Activated T-cell treated with anti-CD3 and anti-CD28 coated beads for 48 hours (primary cell): ENCODE measurements around the gene CDC20.
A peak's percentile ranks its signal among the peaks of the same experiment; 100 is the strongest.

Experiments
- DNase-seq: peaks from one replicate; pipeline ENCODE4 v3.0.0-alpha.2; 2020; ENCODE audit warnings: low read depth

CDC20 gene

DNA sequence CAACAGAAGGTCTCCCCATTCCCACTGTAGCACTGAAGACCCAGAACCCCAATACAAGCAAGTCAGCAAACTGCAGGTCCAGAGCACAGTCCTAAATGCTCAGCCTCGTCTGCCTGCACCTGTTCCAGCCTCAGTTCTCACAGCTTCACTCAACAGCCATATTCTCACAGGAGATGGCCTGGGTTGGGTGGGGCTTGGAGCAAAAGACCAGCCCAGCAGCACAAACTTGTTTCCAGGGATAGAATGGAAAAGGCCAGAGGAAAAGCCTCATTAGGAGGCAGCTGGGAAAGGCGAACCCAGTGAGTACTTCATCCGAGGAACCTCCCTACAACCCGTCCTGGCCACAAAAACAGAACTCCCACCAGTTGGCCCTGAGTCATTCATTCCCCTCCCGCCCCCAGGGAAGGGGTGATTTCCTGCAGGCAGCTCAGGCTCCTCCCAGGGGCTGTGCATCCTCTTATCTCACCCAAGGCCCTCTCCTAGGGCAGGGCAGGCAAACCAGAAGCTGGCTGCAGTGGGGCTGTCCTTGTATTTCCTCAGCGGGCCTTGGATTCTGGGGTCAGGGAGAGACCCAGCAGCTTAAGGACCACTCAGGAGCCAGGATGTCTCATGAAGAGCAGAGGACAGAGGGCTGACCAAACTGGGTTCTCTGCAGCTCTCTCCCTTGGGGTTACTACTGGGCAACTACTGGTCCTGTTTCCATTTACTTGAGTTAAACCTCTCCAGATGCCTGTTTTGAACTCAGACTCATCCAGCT lies 28.6 kb upstream of the CDC20 start:
- peak; percentile 69 for DNase-seq

DNA sequence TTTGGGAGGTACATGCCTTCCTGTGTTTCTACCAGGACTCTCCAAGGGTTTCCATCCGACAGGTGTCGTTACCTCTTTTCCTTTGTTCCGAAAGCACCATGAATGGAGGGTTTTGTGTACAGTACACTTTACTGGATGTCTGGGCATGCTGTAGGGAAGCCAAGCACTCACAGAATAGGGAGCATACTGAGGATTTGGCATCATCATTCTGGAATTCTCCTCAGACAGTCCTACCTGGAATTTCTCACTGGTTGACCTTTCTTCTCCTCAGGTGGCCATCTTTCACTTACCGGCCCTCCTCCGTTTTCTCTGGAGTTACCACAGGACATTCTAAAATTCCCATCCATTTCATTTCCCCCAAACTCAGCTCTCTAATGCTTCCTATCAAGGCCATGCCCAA lies 27.1 kb upstream of the CDC20 start:
- DNase-seq = no peak

DNA sequence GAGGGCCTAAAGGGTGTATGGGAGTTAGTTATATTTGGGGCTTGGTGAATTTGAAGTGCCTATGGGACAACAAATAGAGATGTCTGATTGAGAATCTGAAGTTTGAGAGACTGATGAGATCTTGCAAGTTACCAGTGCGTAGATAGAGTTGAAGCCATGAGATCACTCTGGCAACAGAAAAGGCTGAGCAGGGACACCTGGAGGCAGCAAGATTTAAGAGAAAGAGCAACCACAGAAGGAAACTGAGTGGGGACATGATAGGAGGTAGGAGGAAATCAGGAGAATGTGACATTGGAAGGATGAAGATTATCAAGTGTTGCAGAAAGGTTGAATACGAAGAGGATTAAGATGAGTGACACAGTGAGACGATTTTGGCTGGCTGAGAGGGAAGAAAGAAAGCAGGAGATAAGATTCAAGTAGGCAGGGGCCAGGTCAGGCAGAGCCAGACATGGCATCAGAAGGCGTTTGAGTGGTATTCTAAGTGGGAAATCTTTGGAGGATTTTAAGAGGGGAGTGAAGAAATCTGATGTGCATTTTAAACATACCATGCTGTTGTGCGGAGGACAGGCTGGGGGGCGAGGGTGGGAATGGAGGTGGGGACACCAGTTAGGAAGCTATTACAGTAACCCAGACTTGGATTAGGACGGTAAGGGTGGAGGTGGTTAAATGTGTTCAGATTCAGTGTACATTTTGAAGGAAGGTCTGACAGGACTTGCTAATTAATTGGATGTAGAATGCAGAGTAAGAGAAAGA lies 24.2 kb upstream of the CDC20 start:
- DNase-seq = no peak

DNA sequence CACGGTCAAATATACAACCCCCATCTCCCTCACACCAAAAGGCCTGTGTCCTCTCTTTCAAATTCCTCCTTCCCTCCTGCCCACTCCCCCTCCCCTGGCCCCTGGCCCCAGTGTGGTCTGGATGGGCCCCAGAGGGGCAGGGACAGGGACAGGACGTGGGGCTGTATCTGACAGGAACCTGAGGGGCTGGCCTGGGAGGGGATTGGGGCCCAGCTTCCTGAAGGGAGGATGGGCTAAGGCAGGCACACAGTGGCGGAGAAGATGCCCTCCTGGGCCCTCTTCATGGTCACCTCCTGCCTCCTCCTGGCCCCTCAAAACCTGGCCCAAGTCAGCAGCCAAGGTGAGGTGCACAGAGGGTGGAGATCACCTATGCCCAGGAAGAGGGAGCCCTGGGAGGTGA lies 21.2 kb upstream of the CDC20 start, which contains the start of gene MPL:
MPL (plus strand) TSS at position 231 of the 400 bp plus-strand sequence; CDS start at position 262, 31 bp downstream.
- no peak for DNase-seq

DNA sequence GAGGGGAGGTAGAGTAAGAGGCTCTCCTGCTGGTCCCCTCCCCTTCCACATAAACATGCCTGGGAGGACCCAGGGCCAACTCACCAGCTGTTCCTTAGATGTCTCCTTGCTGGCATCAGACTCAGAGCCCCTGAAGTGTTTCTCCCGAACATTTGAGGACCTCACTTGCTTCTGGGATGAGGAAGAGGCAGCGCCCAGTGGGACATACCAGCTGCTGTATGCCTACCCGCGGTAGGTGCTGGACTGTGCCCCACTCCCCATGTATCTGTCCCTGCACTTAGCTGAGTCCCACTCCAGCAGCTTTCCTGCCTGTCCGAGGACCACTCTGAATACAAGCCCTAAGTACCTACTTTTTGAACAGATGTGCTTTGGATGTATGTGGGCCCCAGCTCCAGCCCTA lies 20.8 kb upstream of the CDC20 start:
- no peak for DNase-seq

GRCh38 chr1:43339584-43340232 lies 19.1 kb upstream of the CDC20 start:
- DNase-seq = no peak

DNA sequence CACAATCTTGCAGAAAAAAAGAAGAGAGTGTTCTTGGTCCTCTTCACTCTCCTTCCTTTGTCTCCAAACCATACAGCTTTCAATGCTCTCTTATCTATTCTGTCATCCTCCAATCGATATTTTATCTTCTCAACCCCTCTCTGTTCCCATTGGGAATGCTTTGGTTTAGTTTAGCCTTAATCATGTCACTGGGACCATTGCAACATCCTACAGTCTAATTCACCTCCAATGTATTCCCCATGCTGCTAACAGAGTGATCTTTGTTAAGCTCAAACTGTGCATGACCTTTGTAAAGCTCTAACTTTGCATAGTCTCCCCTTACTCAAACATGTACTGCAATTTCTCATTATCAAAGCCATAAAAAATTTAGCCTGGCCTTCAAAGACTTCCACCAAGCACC lies 18.2 kb upstream of the CDC20 start:
- no peak for DNase-seq

DNA sequence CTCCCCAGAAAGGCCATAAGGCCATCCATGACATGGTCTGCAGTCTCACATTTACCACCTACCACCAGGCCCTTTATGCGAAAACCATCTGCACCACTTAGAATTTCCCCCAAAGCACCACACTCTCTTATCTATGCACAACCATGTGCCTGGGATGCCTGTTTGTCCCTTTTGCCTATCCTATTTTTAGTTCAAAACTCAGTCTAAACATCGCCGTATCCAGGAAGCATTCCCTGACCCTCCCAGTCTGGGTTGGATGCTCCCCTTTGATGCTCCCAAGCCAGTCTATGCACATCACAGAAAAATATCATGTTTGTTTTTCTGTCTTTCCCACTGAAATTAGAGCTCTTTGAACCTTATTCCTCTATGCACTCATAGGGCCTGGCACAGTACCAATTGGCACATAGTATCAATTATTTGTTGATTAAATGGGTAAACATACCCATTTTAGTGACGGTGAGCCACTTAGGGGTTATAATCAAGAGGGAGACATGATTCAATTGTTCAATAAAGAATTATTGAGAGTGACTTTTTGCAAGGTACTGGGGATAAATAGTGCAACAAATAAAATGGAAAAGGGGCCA lies 14.4 kb upstream of the CDC20 start:
- DNase-seq = no peak

DNA sequence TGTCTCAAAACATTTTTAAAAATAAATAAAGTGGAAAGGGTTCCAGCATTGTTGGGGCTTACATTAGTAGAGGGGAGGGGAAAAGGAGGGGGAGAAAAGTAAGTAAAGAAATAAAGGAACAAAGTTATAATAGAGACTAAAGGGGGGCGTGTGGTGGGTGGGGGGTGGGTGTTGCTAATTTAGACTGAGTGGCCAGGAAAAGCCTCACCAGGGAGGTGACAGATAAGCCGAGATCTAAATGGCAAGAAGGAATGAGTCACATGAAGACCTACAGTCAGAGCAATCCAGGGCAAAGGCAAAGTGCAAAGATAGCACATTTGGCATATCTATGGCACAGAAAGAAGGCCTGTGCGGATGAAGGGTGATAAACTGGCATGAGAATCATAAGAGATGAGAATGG lies 13.7 kb upstream of the CDC20 start:
- no peak for DNase-seq

DNA sequence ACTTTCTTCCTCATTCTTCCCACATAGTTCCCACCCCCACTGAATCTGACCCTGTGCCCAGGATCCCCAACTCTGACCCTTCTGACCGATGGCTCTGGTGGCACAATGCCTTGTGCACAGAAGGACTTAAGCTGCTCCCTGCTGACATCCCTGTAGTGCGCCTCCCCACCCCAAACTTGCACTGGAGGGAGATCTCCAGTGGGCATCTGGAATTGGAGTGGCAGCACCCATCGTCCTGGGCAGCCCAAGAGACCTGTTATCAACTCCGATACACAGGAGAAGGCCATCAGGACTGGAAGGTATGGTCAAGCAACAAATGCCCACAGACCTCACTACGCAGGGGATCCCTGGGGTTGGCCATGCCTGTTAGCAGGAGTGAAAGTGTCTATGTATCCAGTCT lies 12.1 kb upstream of the CDC20 start:
- DNase-seq = no peak

DNA sequence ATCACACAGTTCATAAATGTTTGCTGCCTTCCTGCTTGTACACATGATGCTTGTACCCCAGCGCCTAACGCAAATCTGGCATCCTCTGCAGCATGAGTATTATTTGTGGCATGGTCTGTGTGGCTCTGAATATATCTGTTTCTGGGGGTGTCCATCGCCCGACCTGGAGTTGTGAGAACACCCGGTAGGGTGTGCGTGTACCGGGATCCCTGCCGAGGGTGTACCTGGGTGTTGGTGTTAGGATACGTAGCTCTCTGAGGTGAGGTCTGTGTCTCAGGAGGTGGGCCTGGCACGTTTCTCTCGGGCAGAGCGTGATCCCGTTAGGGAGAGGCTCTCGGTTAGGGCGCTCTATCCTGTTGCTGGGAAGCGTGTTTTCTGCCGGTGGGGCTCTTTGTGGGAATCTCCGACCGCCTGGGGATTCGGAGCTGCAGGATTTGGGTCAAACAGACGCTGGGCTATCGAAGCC lies 10.4 kb upstream of the CDC20 start:
- DNase-seq = no peak

GRCh38 chr1:43348809-43349593 lies 9.8 kb upstream of the CDC20 start:
- peak; percentile 32 for DNase-seq

- DNase-seq = no peak
Measured at GRCh38 chr1:43349594-43350306, 9.0 kb upstream of the CDC20 start.

- DNase-seq = no peak
Measured at GRCh38 chr1:43350976-43351375, 7.8 kb upstream of the CDC20 start.

DNA sequence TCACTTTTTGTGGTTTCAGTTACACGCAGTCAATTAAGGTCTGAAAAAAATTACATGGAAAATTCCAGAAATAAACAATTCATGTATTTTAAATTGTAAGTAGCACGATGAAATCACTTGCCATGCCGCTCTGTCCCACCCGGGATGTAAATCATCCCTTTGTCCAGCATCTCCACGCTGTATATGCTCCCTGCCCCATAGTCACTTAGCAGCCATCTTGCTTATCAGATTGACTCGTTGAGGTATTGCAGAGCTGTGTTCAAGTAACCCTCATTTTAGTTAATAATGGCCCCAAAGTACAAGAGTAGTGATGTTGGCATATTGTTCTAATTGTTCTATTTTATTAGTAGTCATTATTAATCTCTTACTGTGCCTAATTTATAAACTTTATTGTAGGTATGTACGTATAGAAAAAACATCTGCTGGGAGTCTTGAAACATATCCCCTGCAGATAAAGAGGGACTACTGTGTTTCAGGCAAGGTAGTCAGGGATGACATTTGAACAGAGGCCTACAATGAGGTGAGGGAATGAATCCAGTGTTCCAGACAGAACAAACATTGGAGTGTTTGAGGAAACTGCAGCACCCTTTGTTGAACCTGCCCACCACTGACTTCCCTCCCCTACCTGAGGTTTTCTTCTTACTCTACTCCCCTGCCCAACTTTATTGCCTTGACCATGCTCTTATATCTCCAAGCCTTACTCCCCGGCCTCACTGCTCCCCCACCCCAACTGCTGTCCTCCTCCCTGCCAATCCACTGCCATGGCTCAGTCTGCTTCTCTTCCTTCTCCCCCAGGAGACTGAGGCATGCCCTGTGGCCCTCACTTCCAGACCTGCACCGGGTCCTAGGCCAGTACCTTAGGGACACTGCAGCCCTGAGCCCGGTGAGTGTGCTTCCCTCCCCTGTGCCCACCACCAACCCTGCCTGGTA lies 7.1 kb upstream of the CDC20 start:
- DNase-seq = no peak

- no peak for DNase-seq
Measured at GRCh38 chr1:43352351-43352705, 6.5 kb upstream of the CDC20 start.

DNA sequence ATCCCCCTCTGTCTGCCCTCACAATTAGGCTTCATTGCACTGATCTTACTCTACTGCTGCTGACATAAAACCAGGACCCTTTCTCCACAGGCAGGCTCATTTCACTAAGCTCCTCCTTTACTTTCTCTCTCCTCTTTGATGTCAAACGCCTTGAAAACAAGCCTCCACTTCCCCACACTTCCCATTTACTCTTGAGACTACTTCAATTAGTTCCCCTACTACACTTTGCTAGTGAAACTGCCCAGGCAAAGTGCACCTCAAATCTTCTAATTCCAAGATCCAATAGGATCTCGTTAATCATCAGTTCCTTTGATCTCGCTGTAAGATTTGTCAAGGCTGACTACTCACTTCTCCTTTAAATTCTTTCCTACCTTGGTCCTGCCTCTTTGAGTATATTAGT lies 5.9 kb upstream of the CDC20 start:
- DNase-seq = no peak

DNA sequence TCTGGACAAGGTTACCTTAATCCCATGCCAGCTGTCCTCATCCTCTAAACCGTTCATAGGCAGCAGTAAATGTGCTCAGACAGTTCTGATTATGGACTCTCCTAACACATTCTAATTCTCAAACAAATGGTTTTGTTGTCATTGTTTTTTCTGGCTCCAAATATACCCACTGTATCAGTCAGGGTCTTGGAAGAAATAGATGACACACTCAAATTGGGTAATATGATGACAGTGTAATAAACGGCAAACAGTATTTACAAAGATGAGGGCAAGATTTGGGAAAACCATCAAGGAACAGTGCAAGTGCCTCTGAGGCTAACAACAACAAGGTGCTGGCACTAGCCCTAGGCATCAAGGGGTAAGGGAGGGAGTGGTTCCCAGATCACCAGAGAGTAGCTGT lies 4.3 kb upstream of the CDC20 start:
- no peak for DNase-seq

GRCh38 chr1:43354936-43355335 lies 3.8 kb upstream of the CDC20 start:
- no peak for DNase-seq

DNA sequence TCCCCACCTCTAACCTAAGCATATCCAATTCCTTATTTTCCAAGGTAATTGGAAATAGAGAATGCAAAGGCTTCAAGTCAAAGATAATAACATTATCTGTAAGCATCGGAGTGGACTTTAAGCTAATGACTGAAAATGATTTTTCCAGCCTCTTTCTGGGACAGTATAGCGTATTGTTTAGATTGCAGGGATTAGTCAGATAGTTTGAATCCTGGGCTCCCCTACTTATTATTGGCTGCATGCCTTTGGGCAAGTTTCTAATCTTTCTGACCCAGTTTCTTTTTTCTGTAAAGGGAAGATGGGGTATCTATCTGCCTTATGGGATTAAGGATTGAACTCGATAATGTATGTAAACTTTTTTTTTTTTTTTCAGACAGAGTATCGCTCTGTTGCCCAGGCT lies 1.5 kb upstream of the CDC20 start:
- DNase-seq = no peak
